ENCODE data around the gene NAIF1.
"Not testable (repeated sequence)": the region's sequence is repeated elsewhere in the genome, so short reads cannot be mapped to it uniquely, and the experiment has no call there.

Gene NAIF1

DNA sequence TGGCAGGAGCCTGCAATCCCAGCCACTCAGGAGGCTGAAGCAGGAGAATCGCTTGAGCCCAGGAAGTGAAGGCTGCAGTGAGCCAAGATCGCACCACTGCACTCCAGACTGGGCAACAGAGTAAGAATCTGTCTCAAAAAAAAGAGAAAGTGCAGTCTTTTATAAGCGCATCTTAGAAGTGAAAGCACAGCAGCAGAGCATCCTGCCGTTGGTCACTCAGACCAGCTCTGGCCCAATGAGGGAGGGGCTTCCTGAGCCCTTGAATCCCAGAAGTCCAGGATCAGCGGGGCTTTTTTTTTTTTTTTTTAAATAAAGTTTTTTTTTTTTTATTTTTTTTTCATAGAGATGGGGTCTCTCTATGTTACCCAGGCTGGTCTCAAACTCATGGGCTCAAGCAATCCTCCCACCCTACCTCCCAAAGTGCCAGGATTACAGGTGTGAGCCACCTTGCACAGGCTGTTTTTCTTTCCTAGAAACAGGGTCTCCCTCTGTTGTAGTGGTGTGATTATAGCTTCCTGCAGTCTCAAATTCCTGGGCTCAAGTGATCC, 42.3 kb downstream of the NAIF1 start:
- no peak for DNase-seq

DNA sequence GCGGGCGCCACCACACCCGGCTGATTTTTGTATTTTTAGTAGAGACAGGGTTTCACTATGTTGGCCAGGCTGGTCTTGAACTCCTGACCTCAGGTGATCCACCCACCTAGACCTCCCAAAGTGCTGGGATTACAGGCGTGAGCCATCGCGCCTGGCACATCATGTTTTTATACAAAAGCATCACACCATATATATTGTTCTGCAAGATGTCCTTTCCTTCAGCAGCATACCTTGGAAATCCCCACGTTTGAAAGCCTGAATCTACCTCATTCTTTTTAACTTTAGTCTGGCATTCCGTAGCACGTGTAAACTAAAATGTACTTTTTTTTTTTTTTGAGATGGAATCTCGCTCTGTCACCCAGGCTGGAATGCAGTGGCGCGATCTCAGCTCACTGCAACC, 43.4 kb downstream of the NAIF1 start:
- DNase-seq, result not testable (repeated sequence)

DNA sequence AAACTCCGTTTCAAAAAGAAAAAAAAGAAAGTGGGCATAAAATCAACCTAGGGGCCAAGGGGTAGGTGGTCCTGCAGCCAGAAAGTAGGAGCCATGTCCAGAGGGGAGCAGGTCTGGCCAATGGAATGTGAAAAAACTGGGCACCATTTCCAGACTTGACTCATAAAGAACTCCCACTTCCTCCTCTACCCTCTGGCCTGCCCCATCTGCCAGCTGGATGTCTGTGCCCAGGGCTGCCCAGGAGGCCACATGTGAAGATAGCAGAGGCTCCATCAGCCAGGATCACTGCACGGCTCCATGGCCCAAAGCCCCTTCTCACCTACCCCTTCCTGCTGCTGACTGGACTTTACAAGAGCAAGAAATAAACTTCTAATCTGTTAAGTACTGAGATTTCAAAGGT, 44.2 kb downstream of the NAIF1 start:
- DNase-seq, result no peak

DNA sequence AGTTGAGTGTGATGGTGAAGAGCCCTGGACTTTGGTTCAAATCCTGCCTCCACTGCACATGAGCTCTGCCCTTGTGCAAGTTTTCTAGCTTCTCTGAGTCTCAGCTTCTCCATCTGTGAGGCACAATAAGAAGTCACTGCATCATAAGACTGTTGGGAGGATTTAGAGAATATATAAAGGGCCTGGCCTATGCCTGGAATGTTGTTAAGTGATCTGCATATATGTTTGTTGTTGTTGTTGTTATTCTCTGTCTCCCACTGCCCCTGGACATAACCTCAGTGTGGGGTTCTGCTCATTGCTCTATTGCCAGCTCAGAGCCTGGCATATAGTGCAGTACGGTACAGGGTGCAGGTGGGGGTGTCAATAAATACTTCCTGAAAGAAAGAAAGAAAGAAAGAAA, 46.0 kb downstream of the NAIF1 start:
- DNase-seq, result no peak

DNA sequence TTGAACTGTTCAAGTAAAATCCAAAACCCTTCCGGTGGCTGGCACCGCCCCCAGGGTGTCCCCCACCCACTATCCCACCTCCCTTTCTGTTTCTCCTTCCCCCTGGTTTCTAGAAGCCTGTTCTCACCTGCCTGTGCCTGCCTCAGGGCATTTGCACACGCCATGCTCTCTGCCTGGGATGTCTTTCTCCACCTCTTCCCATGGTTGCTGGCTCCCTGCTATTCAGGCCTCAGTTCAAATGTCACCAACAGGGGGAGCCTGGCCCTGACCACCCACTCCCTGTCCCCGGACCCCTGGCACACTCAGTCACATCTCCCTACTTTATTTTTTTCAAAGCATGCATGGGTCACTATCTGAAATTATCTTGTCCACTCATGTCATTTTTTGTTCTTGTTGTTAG, 46.4 kb downstream of the NAIF1 start:
- no peak for DNase-seq

DNA sequence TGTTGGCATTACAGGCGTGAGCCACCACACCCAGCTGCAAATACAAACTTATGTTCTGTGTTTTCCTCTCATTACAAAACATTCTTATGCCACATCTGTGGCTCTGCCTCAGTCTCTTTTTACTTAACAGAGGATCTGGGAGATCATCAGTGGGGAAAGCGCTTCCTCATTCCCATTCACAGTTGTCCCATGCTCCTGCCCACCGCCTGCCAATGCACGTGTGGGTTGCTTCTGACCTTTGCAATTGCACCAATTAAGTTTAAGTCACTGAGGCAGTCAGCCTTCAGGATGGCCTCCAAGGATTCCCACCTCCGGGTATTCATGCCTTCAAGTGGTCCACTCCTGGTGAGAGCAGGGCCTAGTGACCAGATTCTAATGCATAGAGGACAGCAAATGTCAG, 51.4 kb downstream of the NAIF1 start:
- no peak for DNase-seq

Data from stimulated activated CD8-positive, alpha-beta memory T cell treated with anti-CD3 and anti-CD28 coated beads, Interleukin-4, amount 100 ng/mL, for 48 hours (primary cell).